Umbilical cord (tissue), 2 donors: ENCODE results near the gene BBS12. TPM values are rescaled to one million over a fixed set of nuclear protein-coding genes. Genes with fewer than 3 reads are reported as not detected.

Source experiments
- DNase-seq: peaks from one replicate; pipeline ENCODE4 v3.0.0-alpha.2; 2015; ENCODE audit warnings: low spot score
- total RNA-seq: library from RNA; depleted of rRNA; stranded (reverse); fragments of >200 nt; gene quantifications from one replicate; pipeline ENCODE4 v1.2.3, GENCODE V29; 2014; ENCODE audit warnings: low replicate concordance; ENCODE audit not compliant: insufficient read depth

The BBS12 gene
- 2.4 TPM for total RNA-seq

DNA sequence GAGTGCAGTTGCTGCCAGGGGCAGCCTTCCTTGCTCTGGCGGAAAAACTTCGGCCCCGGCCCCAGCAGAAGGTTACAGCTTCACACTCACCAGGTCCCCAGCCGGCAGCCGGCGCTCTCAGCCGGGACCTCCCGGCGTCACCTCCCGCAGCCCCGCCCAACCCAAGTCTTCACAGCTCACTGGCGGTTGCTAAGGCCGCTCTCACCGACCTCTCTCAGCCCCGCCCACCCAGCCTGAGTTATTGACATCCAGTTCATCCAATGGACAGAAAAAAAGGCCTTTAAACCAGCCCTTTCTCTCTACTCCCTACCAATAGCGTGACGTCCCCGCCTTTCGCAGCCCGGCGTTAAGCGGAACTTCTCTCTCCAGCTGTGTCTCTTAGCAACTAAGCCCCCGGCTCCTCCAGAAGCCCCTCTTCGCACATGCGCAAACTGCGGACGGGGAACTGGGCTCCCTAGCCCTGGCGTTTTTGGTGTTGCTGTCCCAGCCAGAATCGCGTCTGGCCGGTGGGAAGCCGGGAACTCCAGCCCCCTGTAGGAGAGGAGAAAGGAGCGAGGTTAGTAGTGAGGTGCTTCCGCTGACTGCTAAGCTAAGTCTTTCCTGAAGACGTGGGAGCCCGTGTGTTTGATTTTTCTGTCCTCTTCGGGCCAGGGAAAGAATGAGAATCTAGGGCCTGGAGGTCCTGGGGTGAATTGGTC is at the start of gene BBS12:
TSS of gene BBS12 (plus strand) at position 376 of the 698 bp plus-strand sequence. CDS start 9,189 bp downstream, outside the sequence.
- peak; percentile 100 for DNase-seq

- DNase-seq: no peak
Observed at GRCh38 chr4:122686691-122687090, 45.8 kb upstream of the BBS12 start.

DNA sequence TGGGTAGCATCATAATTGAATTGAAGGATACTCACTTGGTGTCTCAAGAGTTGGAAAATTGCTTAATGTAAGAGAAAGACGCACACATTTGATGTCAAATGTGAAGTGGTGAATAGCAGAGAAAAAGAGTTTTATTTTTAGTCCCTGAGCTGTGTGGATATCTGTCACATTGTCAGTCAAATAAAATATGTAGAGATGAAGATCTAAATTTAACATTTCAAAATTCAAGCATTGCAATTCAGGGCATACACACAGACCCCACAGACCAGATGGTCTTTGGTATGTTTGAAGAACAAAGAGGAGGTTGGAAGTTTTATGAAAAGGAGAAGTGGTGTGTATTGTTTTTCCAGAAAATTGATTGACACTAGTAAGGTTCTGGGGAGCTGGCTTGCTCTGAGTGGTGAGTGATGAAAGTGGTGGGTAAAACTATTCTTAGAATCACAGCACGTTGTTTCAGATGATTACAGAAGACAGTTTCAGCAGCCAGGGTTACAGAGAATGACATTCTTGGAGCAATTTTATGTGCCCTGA is 44.9 kb upstream of the BBS12 start:
- no peak for DNase-seq

- DNase-seq: no peak
Observed at GRCh38 chr4:122688529-122689140, 43.9 kb upstream of the BBS12 start.

DNA sequence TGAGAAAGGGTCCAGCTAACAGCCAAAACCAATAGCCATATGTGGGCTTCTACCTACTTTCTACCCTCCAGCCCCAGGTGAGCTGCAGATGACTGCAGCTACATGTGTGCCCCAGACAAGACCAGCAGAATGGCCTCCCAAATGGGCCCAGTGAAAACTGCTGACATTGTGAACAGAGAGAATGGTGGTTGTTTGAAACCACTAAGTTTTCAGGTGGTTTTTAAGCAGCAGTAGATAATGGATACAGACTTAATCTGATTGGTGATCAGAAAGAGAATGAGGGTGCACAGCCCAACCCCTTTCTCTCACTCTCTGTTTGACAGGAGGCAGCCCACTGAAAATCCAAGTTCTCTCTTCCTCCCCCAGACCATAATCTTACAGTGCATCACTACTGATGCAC is 42.5 kb upstream of the BBS12 start:
- DNase-seq: no peak

GRCh38 chr4:122691988-122692387 is 40.5 kb upstream of the BBS12 start:
- no peak for DNase-seq

DNA sequence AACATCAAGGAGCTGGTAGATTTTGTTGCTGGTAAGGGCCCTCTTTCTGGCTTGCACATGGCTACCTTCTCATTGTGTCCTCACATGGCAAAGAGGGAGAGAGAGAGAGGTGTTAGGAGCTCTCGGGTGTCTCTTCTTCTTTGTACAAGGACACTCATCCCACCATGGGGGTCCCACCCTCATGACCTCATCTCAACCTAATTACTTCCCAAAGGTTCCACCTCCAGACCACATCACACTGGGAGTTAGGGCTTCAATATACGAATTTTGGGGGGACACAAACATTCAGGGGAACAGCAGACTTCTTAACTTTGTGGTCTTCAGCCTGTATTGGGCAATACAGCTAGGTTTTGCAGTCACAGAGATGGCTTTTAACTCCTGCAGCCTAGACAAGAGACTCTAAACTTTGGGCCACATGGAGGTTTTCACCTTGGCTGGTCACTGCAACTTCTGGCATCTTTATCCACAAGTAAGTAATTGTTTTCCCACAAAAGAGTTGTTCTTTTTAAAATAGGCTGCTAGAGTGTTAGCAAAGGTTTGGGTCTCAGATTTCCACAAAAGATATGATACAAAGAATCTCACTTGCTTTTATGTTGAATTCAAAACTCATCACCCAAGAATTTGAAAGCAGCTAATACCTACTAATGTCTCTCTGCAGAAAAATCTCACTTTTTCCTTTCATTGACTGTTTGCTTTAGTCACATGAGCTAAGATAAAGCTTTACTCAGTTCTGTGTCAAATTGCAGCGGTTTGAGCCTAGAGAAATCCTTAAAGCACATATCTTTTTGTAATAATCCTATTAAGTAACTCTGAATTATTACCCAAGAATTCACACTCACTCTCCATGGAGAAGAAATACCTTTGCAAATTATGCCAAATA is 39.6 kb upstream of the BBS12 start:
- DNase-seq: no peak

DNA sequence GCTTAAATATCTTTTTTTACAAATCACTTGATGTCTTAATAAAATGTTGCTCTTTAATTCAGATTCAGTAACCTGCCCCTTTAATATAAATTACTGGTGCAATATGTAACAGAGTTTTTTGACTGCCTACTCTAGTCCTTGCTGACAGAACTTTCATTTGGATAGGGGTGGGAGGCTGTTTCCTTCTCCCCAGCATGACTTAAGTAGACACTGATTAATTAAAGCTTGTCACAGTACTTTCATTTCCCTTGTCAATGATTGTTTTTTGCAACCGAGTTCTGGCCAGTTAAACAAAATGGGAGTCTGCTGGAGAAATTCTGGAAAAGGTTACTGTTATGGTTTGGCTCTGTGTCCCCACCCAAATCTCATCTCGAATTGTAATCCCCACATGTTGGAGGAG is 37.3 kb upstream of the BBS12 start:
- DNase-seq: no peak

DNA sequence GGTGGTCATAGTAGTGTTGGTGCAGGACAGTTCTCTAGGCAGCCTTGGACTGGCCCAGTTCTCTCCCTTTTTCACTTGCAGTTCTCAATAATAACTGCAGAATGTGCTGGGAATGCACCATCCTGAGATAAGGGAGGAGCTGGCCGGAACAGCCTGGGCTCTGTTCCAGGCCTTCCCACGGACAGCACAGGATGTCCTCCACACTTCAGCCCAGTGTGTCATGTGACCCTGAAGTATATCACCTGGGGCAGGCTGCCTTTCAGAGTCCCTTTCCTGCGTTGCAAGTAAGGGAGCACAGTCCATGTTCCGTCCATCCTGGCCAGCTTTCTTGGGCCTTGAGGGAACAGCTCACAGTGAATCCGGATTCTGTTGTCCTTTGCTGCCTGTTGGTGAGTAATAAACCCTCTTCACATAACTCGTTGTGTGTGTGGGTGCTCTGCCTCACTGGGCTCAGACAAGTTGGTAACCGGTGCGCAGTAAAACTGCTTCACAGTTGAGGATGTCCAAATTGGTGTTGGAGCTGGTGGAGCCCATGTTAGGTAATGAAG is 32.3 kb upstream of the BBS12 start:
- no peak for DNase-seq

DNA sequence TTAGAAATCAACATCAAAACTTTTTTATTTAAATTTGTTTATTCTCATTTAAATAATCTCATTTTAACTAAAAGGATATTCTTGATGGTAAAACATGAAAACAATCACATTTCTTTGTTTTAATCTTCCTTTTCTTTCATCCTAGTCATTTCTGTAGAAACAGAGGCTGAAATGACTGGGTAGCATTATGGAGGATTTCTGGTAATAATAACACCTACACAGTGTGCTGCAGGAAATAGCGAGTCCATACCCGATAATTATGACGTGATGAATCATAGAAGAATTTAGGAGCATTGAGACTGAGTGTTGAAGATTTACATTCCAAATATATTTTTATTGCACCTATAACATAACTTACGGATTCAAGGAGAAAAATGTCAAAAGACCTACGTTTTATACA is 31.4 kb upstream of the BBS12 start:
- DNase-seq: no peak

DNA sequence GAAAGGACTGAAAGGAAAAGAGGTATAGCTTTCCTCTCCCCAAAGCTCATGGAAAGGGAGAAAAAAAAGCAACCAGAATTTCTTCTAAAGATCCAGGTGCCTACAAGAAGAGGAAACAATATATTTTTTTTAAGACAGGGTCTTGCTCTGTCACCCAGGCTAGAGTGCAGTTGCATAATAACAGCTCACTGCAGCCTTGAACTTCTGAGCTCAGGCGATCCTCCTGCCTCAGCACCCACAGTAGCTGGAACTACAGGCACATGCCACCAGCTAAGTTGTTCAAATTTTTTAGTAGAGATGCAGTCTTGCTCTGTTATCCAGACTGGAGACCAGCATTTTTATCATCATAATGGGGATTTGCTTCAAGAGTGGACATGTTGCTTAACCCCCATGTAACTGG is 30.5 kb upstream of the BBS12 start:
- DNase-seq: no peak

DNA sequence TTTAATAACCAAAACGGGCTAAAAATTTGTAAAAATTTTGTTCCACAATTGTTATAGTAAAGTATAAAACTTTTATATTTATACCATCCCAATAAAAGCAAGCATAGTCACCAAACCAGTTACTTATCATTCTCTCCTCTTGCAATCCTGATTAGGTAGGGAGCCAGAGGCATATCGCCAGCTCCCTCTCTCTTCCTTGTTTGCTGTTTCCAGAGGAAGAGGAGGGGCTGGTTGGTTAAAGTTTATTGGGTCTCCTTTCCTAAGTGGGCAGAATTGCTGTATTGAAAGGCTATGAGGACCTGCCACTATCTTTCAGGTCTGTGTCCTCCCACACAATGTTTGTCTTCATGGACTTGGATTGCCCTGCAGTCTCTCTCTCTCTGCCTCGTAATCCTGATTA is 29.6 kb upstream of the BBS12 start:
- no peak for DNase-seq

DNA sequence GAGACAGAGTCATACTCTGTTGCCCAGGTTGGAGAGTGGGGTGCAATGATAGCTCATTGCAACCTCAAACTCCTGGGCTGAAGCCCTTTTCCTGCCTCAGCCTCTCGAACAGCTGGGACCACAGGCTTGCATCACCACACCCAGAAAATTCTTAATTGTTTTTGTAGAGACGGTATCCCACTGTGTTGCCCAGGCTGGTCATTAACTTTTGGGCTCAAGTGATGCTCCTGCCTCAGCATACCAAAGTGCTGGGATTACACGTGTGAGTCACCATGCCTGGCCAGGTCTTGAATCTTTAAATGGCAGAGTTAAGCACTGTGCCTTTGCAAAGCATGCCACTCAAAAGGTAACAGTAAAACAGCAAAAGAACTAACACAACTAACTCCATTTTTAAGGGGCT is 28.6 kb upstream of the BBS12 start:
- no peak for DNase-seq

- DNase-seq: no peak
Observed at GRCh38 chr4:122705009-122705408, 27.5 kb upstream of the BBS12 start.

- DNase-seq: no peak
Observed at GRCh38 chr4:122705547-122706117, 26.9 kb upstream of the BBS12 start.

DNA sequence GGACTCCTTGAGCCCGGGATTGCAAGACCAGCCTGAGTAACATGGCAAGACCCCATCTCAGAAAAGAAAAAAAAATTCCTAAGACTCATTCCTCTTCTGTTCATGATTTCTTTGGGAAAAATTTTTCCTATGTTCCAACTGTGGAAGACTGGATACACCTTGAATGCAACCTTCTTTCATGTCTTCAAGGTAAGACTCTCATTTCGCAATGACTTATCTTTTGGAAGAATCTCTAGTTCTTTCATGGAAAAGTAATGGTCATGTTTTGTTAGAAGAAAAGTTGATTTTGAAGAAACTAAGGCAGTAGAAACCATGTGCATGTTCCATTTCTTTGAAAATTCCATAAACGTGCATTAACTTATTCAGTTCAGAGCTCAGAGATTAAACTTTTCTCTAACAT is 26.0 kb upstream of the BBS12 start:
- DNase-seq: no peak

- DNase-seq: no peak
Observed at GRCh38 chr4:122707497-122707896, 25.0 kb upstream of the BBS12 start.

DNA sequence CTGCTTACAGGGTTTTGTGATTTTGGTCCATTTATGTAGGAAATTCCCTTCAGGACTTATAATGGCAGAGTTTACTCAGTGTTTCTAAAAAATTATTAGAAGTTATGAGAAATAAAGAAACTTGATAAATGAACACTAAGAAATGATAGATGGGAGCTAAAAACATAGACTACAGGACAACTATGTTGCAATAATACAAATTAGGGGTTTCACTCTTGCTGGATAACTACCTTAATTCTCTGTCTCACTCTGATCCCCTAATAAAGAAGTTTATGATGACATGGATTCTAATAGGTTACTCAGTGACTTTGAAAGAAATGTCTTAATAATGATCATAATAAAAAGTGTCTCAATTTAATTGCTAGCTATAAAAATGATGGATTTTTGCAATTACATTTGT is 23.3 kb upstream of the BBS12 start:
- DNase-seq: no peak

GRCh38 chr4:122710434-122711308 is 21.8 kb upstream of the BBS12 start:
- peak; percentile 42 for DNase-seq

- DNase-seq: no peak
Observed at GRCh38 chr4:122711919-122712318, 20.6 kb upstream of the BBS12 start.

DNA sequence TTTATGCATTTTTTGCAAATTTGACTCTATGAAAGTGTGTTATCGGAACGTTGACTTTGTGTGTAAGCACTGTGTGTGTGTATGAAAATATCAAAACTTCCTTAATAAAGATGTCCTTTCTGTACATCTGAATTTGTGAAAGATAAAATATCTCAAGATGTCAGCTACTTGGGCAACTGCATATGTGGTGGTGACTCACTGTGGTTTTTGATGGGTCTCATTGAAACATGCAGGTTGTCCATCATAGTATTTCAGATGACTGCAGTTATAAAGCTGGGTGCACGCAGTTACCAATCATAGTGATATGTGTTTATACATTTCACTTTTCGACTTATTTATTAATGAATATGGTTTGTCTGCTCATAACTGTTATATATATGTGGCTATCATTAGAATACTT is 19.7 kb upstream of the BBS12 start:
- DNase-seq: no peak
